ENCODE measurements around the gene PLA2G2F. TPM values are rescaled to one million over a fixed set of nuclear protein-coding genes. Genes with fewer than 3 reads are reported as not detected.

Gene PLA2G2F
- total and polyA plus RNA-seq, 10 of the 15 experiments (the other 5 are each of a cell fraction or from before 2014, with no cell fraction given), result 0.03 TPM; not detected in 9

GRCh38 chr1:20117236-20117635 lies 21.9 kb upstream of the PLA2G2F start:
- no TSS peak for BruUV-seq (replicated peaks)
- no peaks in the 10 kb centered on the region for H3K36me3 ChIP-seq (ENCODE audit: control insufficient read depth in 2 of 2, insufficient read depth in 2 of 2, low read length in 1 of 2)
- no peaks in the 10 kb centered on the region for H3K27me3 ChIP-seq (replicated peaks in 1 of 2; ENCODE audit: control insufficient read depth in 2 of 2, insufficient read depth in 2 of 2, low read length in 1 of 2)
- H3K4me1 ChIP-seq (ENCODE audit: control insufficient read depth, insufficient read depth, low read length), result peaks cover 9% of the 10 kb centered on the region
- H4K20me1 ChIP-seq (ENCODE audit: control insufficient read depth, insufficient read depth), result no peaks in the 10 kb centered on the region
- SMC1A ChIA-PET (ENCODE audit: uncharacterized antibody, unreplicated experiment), result no interaction called here
- POLR2A ChIA-PET, result interaction anchor here (0.6 kb wide), 1 partner anchor 14 kb away, joined by 3 read pairs; no protein-coding TSS in a partner anchor
- no peak overlapping the region for H3K4me3 ChIP-seq
- no peak overlapping the region for H3K9ac ChIP-seq (ENCODE audit: control insufficient read depth, insufficient read depth, low read length)
- H3K9me3 ChIP-seq (replicated peaks; ENCODE audit: control insufficient read depth, insufficient read depth, low read length), result no peaks in the 10 kb centered on the region
- in situ Hi-C loops (cut with MboI) (no loop called here), intact Hi-C loops (cut with micrococcal nuclease; ENCODE audit: unreplicated experiment) (no loop called here)
- CTCF ChIA-PET, result interaction anchor here (1.2 kb wide), 1 partner anchor 13 kb away, joined by 3 read pairs; no protein-coding TSS in a partner anchor
- DNase-seq (ENCODE audit: low read depth, low spot score), result no peak
- ATAC-seq, result no peak
- H3K27ac ChIP-seq (ENCODE audit: control insufficient read depth, insufficient read depth), result no peak overlapping the region
- TF ChIP-seq, protein P1, sequence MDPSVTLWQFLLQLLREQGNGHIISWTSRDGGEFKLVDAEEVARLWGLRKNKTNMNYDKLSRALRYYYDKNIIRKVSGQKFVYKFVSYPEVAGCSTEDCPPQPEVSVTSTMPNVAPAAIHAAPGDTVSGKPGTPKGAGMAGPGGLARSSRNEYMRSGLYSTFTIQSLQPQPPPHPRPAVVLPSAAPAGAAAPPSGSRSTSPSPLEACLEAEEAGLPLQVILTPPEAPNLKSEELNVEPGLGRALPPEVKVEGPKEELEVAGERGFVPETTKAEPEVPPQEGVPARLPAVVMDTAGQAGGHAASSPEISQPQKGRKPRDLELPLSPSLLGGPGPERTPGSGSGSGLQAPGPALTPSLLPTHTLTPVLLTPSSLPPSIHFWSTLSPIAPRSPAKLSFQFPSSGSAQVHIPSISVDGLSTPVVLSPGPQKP (IDR thresholded peaks at IDR 0.05; ENCODE audit: low read depth, low read length), result no peak
- TF ChIP-seq, protein P2, sequence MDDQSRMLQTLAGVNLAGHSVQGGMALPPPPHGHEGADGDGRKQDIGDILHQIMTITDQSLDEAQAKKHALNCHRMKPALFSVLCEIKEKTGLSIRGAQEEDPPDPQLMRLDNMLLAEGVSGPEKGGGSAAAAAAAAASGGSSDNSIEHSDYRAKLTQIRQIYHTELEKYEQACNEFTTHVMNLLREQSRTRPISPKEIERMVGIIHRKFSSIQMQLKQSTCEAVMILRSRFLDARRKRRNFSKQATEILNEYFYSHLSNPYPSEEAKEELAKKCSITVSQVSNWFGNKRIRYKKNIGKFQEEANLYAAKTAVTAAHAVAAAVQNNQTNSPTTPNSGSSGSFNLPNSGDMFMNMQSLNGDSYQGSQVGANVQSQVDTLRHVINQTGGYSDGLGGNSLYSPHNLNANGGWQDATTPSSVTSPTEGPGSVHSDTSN (IDR thresholded peaks at IDR 0.05; ENCODE audit: insufficient replicate concordance, low read depth, low read length), result no peak
- TF ChIP-seq TCF3 (IDR thresholded peaks at IDR 0.05; ENCODE audit: borderline replicate concordance, insufficient read depth, low read depth, low read length), result no peak
- no peak for TF ChIP-seq HDAC2 (IDR thresholded peaks at IDR 0.05)
- TF ChIP-seq CBFB (IDR thresholded peaks at IDR 0.05; ENCODE audit: low read depth), result no peak
- no peak for FAIRE-seq
- no peak overlapping the region for H3K4me2 ChIP-seq (ENCODE audit: control insufficient read depth, insufficient read depth)
- H2AFZ ChIP-seq (ENCODE audit: control insufficient read depth, low read depth, low read length), result no peak overlapping the region
- RAD21 ChIA-PET (ENCODE audit: unreplicated experiment), result interaction anchor here (1.3 kb wide), 1 partner anchor 35 kb away, joined by 3 read pairs; no protein-coding TSS in a partner anchor
- no peaks in the 10 kb centered on the region for H3K79me2 ChIP-seq (ENCODE audit: control insufficient read depth, insufficient read depth, low read length)

Measured in GM12878 (cell line).